Left renal cortex interstitium (tissue), 4 donors: ENCODE results near the gene OPCML. TPM values are rescaled to one million over a fixed set of nuclear protein-coding genes. Genes with fewer than 3 reads are reported as not detected.

Experiments
- DNase-seq, 4 donors: peaks; one replicate each; pipeline ENCODE4 v3.0.0-alpha.2; 2013; ENCODE audit warnings: low read depth in 4 of 4, low spot score in 2 of 4, missing footprints in 1 of 4
- polyA plus RNA-seq, 4 donors: library from polyadenylated mRNA; unstranded; fragments of 120-200 nt; gene quantifications; one replicate each; pipeline ENCODE4 v1.2.1, GENCODE V29; 2013; ENCODE audit not compliant: insufficient read length in 4 of 4

The OPCML gene
- polyA plus RNA-seq, 4 donors = 12.3 to 15.7 (median 14.3) TPM

DNA sequence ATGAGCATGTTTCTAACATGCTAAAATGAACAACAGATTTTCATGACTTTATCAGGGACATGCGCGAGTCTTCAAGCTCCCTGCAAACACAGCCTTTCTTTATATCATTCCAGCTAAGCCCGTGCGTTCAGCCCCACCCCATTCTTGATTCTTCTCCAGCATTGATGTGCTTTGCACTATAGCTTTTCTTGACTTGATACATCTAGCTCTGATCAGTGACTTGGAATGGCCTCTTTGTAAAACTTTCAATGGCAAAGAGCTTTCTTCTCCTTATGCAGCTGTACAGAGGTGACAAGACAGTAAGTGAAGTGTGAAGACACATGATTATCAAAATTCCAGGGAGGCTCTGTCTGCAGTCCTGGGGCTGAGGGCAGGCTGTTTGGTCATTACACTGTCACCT is 561.0 kb downstream of the OPCML start:
- no peak for DNase-seq

DNA sequence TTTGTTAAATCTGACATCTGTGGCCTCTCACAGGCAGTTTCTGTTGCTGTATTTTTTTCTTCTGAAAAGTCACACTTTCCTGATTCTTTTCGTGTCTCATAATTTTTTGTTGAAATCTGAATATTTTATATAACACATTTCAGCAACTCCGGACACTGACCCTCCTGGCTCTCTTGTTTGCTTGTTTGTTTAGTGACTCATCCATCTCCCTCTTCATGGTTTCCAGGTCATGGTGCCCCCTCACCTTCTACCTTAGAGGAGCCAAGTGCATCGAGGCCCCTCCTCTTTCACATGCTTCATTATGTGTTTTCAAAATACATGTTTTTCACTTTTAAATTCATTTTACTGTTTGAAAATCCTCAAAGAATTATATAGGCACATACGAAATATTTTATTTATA is 562.4 kb downstream of the OPCML start:
- DNase-seq = no peak

DNA sequence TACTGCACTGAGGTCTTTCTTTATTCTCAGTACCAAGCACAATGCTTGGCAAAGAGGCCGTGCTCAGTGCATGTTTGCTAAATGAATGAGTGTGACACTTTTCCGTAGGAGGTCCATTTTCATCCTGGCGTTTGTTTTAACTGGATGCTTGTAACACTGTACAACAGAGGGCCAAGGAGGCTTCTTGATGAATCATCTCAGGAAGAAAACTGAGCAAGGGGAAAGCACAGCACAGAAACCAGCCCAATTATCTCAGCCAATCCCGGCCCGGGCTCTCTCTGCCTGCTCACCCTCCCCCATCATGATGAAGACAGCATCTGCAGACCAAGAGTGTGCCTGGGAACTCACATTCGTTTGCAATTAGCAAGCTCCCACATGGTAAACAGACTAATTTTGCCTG is 570.3 kb downstream of the OPCML start:
- no peak for DNase-seq

DNA sequence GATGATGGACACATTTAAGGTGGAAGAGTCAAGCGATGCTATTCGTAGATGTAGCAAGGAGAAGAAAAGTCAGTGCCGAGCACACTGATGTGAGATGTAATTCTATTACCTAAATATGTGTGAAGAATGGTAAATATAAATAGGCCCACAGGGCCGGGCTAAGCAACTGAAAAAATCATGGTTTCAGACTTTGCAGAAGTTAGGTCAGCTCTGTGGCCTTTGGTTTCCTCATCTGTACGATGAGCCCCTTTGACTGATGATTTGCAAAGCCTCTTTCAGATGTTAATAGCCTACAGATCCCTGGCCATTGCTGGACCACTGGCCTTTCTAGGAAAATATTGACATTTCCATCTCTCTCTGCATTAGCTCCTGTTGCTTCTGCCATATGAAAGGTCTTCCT is 570.8 kb downstream of the OPCML start:
- DNase-seq = no peak

DNA sequence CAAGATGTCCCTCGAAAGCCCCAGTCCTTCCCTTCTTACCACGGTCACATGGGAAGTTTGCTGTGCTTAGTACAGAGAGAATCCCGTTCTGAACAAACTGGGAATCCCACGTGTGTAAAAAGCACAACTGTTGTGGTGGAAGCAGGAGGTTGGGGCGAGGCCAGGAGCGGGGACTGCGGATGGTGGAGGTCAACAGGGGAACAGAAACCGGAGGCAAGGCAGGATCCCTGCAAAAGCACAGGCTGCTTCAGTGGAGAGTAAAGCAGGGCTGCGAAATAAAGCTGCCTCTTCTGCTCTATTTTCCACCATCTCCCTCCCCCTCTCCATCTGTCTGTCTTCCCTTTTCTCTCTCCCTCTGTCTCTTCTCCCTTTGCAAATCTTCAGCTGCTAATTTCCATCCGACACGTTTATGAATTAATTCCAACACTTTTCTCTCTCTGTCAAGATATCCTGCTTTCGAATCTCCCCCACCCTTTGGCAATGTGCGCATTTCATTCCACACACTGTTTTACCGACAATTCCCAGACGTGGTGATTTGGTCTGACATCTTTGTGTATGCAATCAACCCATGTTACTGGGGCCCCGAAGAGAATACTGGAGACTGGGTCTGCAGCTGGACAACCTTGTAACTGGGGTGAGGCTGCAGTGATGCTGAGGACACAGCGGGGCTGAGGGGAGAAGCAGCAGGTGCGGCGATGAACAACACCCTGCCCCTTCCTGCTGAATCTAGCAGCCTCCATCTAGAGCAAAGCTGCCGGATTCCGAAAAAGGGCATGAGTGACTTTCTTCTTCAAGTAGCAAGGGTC is 571.8 kb downstream of the OPCML start:
- no peak for DNase-seq

DNA sequence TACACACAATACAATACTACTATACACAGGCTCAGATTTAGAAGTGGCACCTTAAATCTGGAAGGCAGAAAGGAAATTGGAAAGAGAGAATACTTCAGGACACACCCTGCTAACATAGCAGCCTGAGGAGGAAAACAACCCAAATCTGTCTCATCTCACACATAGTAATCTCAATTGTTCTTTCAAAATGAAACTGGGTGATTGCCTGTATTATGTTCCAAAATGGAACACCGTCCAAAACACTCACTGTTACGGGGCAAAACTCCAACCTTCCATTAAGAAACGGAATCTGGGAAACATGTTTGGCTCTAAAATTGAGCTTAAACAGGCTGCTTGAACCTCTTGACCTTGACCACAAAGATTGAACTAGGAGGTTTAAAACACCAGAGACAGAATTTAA is 572.6 kb downstream of the OPCML start:
- no peak for DNase-seq

DNA sequence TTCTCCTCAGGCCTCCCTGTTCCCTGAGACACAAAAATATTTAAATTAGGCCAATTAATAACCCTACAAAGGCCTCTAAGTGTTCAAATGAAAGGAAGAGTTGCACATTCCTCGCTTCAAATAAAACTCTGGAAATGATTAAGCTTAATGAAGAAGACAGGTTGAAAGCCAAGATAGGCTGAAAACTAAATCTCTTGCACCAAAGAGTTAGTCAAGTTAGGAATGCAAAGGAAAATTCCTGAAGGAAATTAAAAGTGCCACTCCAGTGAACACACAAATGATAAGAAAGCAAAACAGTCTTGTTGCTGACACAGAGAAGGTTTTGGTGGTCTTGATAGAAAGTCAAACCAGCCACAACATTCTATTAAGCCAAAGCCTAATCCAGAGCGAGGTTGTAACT is 574.4 kb downstream of the OPCML start:
- no peak for DNase-seq

DNA sequence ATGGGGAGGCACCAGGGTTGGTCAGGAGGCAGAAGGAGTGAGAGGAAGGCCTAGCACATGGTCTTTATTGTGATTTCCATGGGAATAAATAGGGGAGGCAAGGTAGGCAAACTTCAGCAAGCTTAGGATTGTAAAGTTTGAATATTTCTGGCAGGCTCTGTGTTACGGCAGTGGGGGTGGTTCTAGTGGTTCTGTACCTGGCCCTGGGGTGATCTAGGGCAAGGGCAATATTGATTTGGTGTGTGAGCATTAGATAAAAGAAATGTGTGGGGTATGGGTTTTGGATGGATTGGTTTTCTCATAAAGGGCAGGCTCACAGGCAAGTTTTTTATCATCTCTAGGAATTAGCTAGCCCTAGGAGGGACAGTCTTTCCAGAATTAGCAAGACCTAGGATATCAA is 584.0 kb downstream of the OPCML start:
- no peak for DNase-seq

DNA sequence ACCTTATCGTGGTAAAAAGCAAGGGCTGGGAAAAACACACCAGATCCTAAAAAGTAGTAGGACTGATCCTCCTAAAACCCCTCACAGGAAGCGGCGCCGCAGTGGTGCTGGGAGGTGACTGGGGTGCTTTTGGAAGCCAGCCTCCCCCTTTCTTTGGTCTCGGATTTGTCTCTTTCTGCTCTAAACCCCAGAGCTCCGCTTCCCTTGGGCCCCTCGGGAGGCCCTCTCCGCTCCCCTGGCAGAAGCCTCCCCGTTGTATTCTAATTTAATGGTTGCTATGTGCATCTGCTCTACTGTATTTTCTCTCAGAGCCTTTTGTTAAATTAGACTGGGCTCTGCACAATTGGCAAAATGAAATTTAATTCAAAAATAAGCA is 587.7 kb downstream of the OPCML start:
- DNase-seq = no peak

DNA sequence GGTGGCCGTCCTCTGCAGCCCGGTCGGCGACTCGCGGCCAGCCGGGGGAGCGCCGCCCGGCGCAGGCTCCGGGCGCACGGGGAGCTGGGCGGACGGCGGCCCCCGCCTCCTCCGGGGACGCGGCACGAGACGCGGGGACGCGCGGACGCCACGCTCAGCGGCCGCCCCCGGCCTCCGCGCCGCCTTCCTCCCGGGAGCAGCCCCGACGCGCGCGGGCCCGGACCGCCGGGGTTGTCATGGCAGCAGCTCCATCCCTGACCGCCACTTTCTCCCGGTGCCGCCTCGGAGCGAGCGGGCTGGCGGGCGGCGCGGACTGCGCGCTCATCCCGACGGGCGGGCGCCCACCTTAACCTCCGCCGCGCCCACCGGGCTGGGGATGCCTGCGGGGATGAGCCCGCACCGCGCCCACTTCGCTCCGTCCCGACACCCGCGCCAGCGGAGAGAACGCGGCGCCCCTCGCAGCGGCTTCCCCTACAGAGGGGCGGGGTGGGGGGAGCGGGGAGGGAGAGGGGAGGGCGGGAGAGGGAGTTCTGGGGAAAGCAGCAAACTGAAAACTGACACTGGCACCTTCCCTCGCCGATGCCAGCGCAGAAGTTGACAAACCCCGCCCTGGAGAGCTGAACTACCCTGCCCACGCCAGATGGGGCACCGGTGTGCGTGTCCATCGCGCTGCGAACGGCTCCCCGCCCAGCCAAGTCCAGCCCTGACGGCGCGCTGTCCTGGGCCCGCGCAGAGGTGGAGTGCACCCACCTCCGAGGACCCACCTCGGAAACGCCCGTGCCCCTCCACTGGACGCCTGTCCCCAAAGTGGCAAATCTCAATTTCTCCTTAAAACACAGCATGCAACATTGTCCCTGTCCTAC is 588.4 kb downstream of the OPCML start:
- DNase-seq = no peak

DNA sequence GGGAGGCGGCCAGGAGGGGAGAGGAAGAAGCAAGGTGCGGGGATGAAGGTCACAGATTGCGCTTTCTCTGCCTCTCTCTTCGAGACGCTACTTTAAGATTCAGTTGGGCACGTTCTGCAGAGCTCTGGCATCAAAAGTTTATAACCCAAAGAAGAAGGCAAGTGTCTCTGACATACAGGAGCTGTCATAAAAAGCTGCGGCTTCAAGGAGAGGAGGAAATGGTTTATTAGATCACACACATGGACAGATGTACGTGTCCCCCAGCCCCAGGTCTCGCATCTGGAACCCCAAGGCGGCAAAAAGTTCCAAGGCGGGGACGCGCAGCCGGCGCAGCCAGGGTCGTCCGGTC is 589.0 kb downstream of the OPCML start:
- no peak for DNase-seq

DNA sequence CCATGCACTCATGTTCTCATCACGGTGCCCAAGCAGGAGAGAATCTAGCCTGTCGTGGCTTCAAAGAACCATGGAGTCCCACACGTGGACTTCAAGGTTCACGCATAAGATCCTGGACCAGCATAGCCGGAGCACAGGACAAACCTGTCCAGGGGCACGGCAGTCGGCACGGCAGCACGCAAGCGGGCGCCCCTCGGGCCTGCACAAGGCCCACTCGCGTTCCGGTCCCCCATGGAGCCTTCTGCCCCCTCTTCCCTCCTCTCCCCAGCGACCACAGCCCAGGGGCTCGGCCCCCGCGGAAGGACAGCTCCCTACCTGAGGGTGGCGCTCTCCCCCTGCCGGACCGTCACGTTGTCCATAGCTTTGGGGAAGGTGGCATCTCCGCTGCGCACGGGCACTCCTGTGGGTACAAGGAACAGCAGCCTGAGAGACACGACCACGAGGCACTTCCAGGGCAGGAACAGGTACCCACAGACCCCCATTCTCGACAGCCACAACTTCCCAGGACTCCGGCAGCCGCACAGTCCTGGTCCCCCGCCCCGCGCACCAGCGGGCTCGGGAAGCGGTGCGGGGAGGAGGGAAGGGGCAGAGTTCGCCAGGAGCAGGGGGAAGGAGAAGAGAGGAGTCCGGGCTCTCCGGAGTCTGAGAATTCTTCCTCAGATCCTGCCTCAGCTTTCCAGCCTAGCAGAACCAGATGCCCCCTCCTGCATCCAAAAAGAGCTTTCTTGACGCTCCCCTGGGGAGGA is 589.5 kb downstream of the OPCML start:
- DNase-seq = no peak

DNA sequence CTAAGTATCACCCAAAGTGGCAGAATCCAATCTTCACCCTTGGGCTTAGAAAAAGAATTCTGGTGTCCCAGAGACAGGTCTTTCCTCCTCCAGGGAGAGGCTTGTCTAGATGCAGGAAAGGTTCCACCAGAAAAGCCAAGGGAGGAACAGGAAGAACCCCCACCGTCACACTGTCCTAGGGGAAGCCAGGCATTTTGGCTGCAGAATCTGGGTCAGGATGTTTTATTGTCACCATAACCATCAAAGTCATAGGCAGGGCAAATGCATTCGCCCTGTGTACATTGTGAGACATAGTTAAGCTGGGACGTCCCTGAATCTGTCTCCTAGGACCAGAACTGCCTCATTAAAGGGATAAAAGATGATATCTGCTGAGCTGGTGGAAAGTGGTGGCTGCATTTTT is 590.5 kb downstream of the OPCML start:
- no peak for DNase-seq

DNA sequence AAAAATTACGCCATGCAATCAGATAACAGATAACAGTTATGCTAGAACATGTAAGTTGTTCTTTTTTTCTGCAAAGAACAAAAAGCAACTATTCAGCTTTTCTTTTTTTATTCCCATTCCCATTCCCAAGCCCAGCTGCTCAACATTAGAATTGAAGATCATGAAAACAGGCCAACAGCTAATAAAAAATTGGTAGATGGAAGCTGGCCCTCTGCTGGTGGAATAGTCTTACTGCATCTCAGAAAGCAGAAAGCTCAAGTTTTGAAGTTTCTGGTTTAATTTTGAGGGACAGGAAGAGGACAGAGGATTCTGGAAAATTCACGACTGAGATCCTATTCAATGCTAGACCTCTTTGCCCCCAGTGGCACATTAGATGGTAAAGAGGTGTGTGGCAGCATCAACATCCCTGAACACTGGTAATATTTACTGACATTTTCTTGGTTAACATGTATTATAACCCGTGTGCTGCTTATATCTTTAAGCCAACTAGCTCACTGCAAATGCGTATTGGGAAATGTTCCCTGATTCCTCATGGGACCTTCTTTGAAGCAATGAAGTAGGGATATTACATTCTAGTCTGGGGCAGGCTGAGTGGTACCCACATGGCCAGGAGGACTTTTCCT is 591.2 kb downstream of the OPCML start:
- no peak for DNase-seq

DNA sequence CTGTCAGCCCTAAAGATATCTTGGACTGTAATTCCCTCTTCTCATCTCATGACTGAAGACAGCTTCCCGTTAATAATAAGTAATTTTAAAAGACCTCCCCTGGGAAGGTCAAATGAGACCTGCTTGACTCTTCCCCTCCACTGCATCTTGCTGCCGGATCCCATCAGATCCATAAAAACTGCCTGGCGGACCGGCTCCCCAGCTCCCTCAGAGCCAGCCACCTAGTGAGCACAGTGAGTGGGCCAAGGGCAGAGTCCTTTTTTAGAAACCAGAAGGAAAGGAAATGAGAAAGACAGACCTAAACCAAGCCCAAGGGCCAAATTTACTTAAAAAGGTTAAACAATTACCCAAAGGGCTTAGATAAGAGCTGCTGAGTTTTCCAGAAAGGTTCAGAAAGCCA is 595.3 kb downstream of the OPCML start:
- DNase-seq = no peak

DNA sequence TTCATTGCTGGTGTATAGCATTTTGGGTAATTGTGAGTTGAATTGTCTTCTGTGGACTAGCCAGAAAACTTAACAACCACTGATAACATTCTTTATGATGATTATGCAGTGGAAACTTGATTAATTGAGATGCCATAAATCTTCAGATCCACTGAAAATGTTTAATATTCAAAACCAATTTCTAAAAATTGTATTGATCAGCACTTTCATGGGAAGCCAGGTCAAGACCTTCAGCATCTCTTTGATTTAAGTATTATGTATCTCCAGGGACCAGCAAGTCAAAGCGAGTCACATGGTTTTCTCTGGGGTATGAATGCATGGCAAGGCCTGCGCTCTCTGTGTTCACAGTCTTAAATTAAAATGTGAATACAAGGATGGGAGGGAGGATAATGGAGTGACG is 596.9 kb downstream of the OPCML start:
- no peak for DNase-seq

DNA sequence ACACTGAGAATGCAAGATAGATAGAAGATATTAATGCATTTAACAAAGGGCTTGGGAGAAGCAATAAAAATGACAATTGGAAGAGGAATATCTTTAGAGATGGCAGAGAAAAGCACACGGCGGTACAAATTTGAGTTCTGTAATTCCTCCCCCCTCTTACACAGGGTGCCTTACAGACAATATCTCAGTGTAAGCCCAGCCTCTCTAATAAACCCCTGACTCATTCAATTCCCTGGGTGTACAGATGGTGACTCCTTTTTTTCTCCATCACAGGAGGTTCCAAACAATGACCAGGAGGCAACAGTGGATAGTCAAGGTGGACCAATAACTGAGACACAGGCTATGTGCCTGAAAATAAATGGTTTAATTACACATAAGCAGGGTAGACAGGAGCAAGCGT is 598.6 kb downstream of the OPCML start:
- DNase-seq = no peak

DNA sequence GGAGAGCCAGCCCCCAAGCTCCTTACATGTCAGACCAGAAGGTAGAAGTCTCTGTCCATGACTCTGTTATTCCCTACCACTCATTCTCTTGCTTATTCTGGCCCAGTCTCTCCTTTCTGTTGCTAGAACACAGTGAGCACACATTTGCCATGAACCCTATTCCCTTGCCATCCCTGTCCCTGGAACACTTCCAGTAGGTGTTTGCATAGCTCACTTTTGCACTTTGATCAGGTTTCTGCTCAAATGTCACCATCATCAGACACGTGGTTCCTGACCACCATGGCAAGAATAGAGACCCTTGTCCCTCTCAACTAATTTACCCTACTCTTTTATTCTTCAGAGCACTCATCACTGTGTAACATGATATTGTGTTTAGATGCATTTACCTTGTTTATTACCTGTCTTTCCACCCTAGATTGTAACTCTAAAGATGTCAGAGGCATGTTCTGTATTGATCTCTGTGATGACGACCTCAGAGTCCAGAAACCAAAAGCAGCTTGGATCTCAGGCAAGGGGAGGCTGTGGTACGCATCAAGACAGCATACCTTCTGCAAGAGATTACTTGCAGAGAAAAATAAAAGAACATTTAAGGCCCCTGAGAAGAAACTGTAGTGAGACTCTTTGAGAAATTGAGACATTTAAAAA is 606.4 kb downstream of the OPCML start:
- DNase-seq = no peak

DNA sequence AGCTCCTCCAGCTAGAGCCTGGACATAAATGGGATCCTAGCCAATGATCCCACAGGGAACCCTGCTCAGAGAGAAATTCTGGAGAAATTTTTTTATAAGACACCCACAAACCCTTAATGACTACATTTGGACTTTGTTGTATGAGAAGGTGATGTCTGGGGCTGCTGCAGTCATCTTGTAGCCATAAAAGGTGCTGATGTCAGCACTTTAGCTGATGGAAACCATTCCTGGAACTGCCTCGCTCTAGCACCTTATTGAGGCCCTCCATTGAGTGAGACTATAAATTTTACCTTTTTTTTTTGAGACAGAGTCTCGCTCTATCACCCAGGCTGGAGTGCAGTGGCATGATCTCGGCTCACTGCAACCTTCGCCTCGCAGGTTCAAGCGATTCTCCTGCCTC is 610.7 kb downstream of the OPCML start:
- DNase-seq = no peak

DNA sequence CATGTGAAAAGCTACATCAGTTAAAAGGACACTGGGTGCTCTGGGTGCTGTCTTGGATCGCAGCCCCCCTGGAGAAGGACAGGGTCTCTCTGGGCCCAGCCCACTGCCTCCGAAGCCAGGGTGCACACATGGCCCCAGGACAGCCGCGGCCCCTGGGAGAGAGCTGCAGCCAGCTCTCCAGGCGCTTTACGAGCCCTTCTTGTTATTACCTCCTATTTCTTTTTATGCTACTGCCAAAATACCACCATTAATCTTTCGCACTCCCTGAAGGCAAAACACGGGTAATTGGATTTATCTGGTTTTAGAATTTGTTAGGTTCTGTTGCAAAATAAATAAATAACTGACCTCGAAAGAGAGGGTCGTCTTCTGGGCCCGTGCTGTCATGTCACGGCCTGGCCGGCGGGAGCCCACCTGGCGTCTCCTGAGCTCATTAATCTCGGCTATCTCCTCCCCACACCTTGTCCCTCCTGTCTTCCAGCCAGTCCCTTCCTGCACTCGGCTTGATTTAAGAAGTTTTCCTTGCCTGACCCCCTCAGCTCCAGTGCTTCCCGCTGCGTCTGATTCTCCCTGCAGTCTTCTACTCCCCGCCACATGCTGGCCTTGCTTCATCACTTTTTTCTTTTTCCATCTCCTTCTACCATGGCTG is 611.7 kb downstream of the OPCML start:
- peak in 1 of 4 donors; percentile 31 for DNase-seq
